ENCODE data around the gene LXN. TPM values are rescaled to one million over a fixed set of nuclear protein-coding genes. Genes with fewer than 3 reads are reported as not detected.

LXN gene
- total RNA-seq, 1 donor from 2014 or later: 3.9 TPM

GRCh38 chr3:158679547-158680000 is 7.1 kb upstream of the LXN start:
- intact Hi-C loops (cut with DNase I): loop anchor here (10.0 kb wide), 1 partner anchor 45 kb away; no protein-coding TSS in a partner anchor
- no peak for DNase-seq (ENCODE audit: missing footprints)
- ATAC-seq: no peak

GRCh38 chr3:158678687-158679086 is 6.2 kb upstream of the LXN start:
- DNase-seq (ENCODE audit: missing footprints) (no peak), ATAC-seq (no peak)
- intact Hi-C loops (cut with DNase I): loop anchor here (10.0 kb wide), 1 partner anchor 46 kb away; no protein-coding TSS in a partner anchor

DNA sequence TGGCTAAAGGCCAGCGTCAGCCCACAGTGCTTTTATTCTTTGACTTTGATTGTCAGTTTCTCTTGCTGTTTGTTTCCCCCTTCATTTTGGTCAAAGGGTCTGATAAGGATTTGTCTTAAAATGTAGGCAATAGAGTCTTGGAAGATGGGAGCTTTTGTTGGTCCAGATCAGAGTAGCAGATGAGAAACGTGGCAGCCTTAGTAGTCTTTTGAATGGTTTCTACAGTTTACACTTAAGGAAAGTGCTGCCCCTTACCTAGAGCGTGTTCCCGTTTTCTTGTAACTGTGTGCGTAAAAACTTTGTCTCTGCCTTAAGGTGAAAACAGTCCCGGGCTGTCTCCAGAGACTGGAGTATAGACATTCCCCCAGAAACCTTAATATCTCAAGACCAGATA is 630 bp downstream of the LXN start:
- ATAC-seq: no peak
- intact Hi-C loops (cut with DNase I): loop anchor here (5.0 to 10.0 kb wide), 2 partner anchors 53 to 120 kb away; no protein-coding TSS in a partner anchor
- DNase-seq (ENCODE audit: missing footprints): no peak

GRCh38 chr3:158668506-158668905 is 3.9 kb downstream of the LXN start:
- DNase-seq (ENCODE audit: missing footprints): no peak
- no peak for ATAC-seq
- intact Hi-C loops (cut with DNase I): no loop called here

DNA sequence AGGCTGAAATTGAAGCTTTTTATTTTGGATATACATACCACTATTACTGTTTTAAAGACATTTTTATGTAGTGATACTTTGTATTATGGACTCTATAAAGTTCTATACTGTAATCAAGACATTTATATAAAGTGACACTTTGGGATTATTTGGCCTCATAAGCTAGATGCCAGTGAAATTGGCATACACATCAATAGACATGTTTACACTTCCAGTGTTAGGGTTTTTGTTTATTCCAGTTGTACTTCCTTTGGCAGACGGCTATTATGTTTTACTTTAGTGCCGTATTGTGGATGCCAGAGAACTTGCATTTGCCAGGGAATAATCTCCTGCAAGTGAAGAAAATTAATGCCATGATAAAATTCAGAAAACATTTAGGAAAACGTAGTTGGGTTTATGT is 6.0 kb downstream of the LXN start:
- intact Hi-C loops (cut with DNase I): no loop called here
- ATAC-seq: no peak
- no peak for DNase-seq (ENCODE audit: missing footprints)

GRCh38 chr3:158663832-158664231 is 8.6 kb downstream of the LXN start:
- intact Hi-C loops (cut with DNase I): no loop called here
- ATAC-seq: no peak

DNA sequence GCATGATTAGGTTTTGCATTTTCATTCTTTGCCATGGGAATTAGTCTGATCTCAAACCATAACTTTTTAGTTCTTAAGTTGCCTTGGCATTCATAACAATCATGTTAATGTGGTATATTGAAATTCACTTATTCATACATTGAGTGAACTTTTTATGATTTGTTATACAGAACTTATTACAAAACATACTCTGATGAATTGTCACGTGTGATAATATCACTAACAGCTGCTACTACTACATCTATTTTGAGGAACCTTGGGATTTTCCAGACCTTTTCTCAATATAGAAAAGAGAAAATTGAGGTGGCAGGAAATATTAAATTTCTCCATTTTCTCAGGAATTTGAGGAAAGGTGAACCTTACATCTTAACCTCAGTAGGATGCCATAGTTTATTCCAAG is 9.2 kb downstream of the LXN start:
- intact Hi-C loops (cut with DNase I): no loop called here
- DNase-seq (ENCODE audit: missing footprints): no peak
- ATAC-seq: no peak

More at GRCh38 chr3:158663832-158664231, 8.6 kb downstream of the LXN start:
- DNase-seq (ENCODE audit: missing footprints): no peak

GRCh38 chr3:158660711-158661110 is 11.7 kb downstream of the LXN start:
- intact Hi-C loops (cut with DNase I): no loop called here
- DNase-seq (ENCODE audit: missing footprints) (no peak), ATAC-seq (no peak)

- intact Hi-C loops (cut with DNase I): loop anchor here (10.0 kb wide), 1 partner anchor 1575 kb away; no protein-coding TSS in a partner anchor
- DNase-seq (ENCODE audit: missing footprints) (no peak), ATAC-seq (peak; percentile 46)
These were observed 12.8 kb downstream of the LXN start for GRCh38 chr3:158659454-158660237.

DNA sequence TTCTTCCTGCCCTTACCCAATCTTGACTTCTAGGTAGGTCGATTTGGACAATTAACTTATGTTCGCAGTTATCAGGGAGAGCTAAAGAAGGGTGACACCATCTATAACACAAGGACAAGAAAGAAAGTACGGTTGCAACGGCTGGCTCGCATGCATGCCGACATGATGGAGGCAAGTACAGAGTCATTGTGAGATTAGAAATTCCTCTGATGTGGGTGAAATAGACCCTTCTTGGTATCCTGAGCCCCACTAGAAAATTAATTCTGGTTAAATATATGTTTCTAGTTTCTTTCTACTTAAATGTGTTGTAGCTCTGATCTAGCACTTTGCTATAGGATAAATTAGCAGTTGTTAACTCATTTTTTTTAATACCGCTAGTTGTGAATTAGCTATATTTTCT is 13.6 kb downstream of the LXN start:
- intact Hi-C loops (cut with DNase I): loop anchor here (10.0 kb wide), 1 partner anchor 1574 kb away; no protein-coding TSS in a partner anchor
- ATAC-seq (no peak), DNase-seq (ENCODE audit: missing footprints) (no peak)

GRCh38 chr3:158652463-158652862 is 20.0 kb downstream of the LXN start:
- no peak for ATAC-seq
- intact Hi-C loops (cut with DNase I): loop anchor here (10.0 kb wide), 1 partner anchor 1568 kb away; no protein-coding TSS in a partner anchor
- DNase-seq (ENCODE audit: missing footprints): no peak

DNA sequence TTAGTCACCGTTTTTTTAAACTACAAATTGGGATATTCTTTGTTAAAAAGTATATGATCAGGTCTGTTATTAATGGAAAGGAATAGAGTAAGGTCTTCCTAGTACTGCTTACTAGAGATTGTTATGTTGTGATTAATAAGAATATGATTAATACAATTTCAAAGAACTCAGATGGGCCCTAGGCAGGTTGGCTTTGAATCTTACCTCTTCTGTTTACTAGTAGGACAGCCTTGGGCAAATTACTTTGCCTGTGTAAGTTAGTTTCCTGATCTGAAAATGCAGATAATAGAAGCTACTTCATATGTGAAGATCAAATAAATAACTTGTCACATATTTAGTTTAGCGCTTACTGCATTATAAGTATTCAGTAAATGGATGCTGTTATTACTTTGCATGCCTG is 21.3 kb downstream of the LXN start:
- intact Hi-C loops (cut with DNase I): loop anchor here (10.0 kb wide), 1 partner anchor 1566 kb away; no protein-coding TSS in a partner anchor
- no peak for ATAC-seq
- no peak for DNase-seq (ENCODE audit: missing footprints)

GRCh38 chr3:158649791-158650190 is 22.7 kb downstream of the LXN start:
- ATAC-seq: no peak
- intact Hi-C loops (cut with DNase I): loop anchor here (10.0 kb wide), 1 partner anchor 1565 kb away; no protein-coding TSS in a partner anchor
- DNase-seq (ENCODE audit: missing footprints): no peak

- ATAC-seq (peak; percentile 97), DNase-seq (ENCODE audit: missing footprints) (peak; percentile 96)
- intact Hi-C loops (cut with DNase I): loop anchor here (5.0 kb wide), 3 partner anchors 72 to 158 kb away; partner anchors contain the start of genes MFSD1 and MLF1
These were observed 28.0 kb downstream of the LXN start, which contains the start of gene GFM1 for GRCh38 chr3:158644345-158644908. Gene GFM1, plus strand, starts transcription at chr3:158644527. Its CDS starts 108 bp downstream, at chr3:158644635.

- DNase-seq (ENCODE audit: missing footprints) (no peak), ATAC-seq (no peak)
- intact Hi-C loops (cut with DNase I): loop anchor here (5.0 kb wide), 3 partner anchors 70 to 160 kb away; partner anchors contain the start of genes MFSD1 and MLF1
These were observed 29.8 kb downstream of the LXN start for GRCh38 chr3:158642474-158643210.

DNA sequence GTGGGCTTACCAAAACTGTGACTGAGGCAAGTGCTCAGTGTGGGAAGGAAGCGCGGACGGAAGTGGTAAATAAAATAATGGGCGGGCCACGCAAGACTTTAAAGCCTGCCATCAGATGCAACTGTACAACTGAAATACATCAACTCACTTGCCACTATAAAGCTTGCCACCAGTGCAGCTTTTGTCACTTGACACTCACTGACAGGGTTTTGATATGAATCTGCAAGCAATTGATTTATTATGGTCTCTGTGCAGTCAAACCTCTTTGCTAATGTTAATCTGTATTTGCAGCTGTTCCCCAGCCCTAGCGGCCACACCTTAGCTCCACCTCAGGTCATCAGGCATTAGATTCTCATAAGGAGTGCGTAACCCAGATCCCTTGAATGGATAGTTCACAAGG is 30.4 kb downstream of the LXN start:
- ATAC-seq (no peak), DNase-seq (ENCODE audit: missing footprints) (no peak)
- intact Hi-C loops (cut with DNase I): loop anchor here (5.0 kb wide), 3 partner anchors 70 to 160 kb away; partner anchors contain the start of genes MFSD1 and MLF1

- ATAC-seq: no peak
- intact Hi-C loops (cut with DNase I): loop anchor here (5.0 kb wide), 3 partner anchors 68 to 162 kb away; partner anchors contain the start of genes MFSD1 and MLF1
- DNase-seq (ENCODE audit: missing footprints): no peak
These were observed 31.8 kb downstream of the LXN start for GRCh38 chr3:158640646-158641045.

DNA sequence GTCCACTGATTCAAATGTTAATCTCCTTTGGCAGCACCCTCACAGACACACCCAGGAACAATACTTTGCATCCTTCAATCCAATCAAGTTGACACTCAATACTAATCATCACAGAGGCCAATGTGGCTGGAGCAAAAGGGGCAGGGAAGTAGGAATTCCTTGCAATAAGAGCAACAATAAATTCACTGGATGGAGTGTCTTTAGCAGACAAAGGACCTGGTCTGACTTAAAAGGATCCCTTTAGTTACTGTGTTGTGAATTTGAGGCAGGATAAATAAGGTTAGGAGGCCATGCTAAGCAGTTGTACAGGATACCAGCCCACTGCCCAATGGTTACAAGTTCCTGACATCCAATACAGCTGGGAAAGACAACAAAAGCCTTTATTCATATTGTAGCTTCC is 40.5 kb downstream of the LXN start:
- ATAC-seq (no peak), DNase-seq (ENCODE audit: missing footprints) (no peak)
- intact Hi-C loops (cut with DNase I): no loop called here

GRCh38 chr3:158625881-158626280 is 46.6 kb downstream of the LXN start:
- intact Hi-C loops (cut with DNase I): no loop called here
- ATAC-seq (no peak), DNase-seq (ENCODE audit: missing footprints) (no peak)

All from Right ventricle myocardium inferior (tissue), 1 donor.